ENCODE results near the gene ELMO2. TPM values are rescaled to one million over a fixed set of nuclear protein-coding genes. Genes with fewer than 3 reads are reported as not detected.
A peak's percentile ranks its signal among the peaks of the same experiment; 100 is the strongest.

The ELMO2 gene
- total RNA-seq, 6 experiments from 2014 or later = 14.9 to 22.9 (median 17.4) TPM

GRCh38 chr20:46406986-46407670 lies 713 bp upstream of the ELMO2 start:
- 27% methylated on average over 9 of the region's 26 CpGs for WGBS (ENCODE audit: insufficient coverage, low coverage, low lambda C conversion rate, missing lambda C conversion rate)
- Histone ChIP-seq H3K4me3 (peak overlapping the region; percentile 88 to 98 (median 98)), H3K27ac (peak overlapping the region; percentile 38 to 94 (median 88)), H3K4me1 (peaks cover 0 to 25% (median 9%) of the 10 kb centered on the region in 4 donors), H3K27me3 (no peaks in the 10 kb centered on the region), H3K36me3 (no peaks in the 10 kb centered on the region), H3K9me3 (no peaks in the 10 kb centered on the region)
- intact Hi-C loops (cut with DNase I) = no loop called here
- ATAC-seq = peak; percentile 40 to 60 (median 45)
- peak; percentile 89 to 91 (median 90) for DNase-seq
- TF ChIP-seq CTCF (IDR thresholded peaks at IDR 0.05) (peak in 1 of 4 donors; percentile 4), POLR2A (IDR thresholded peaks at IDR 0.05) (no peak)

GRCh38 chr20:46402331-46402811 lies 4.0 kb downstream of the ELMO2 start:
- intact Hi-C loops (cut with DNase I) = no loop called here
- no peak overlapping the region for H3K4me3 ChIP-seq
- H3K4me1 ChIP-seq = peaks cover 0 to 50% (median 28%) of the 10 kb centered on the region in 4 donors

GRCh38 chr20:46401478-46401860 lies 4.9 kb downstream of the ELMO2 start:
- WGBS (ENCODE audit: insufficient coverage, low coverage, low lambda C conversion rate, missing lambda C conversion rate) = 58% methylated on average over 2 of the region's 2 CpGs
- Histone ChIP-seq H3K4me1 (peaks cover 0 to 46% (median 28%) of the 10 kb centered on the region in 4 donors), H3K4me3 (no peak overlapping the region), H3K27ac (peak overlapping the region; percentile 51 to 63 (median 63)), H3K36me3 (no peaks in the 10 kb centered on the region), H3K27me3 (no peaks in the 10 kb centered on the region), H3K9me3 (no peaks in the 10 kb centered on the region)
- intact Hi-C loops (cut with DNase I) = no loop called here
- ATAC-seq (no peak), DNase-seq (no peak)
- TF ChIP-seq CTCF (IDR thresholded peaks at IDR 0.05) (no peak), POLR2A (IDR thresholded peaks at IDR 0.05) (no peak)

More at GRCh38 chr20:46402331-46402811, 4.0 kb downstream of the ELMO2 start:
- TF ChIP-seq CTCF (IDR thresholded peaks at IDR 0.05) = no peak
- TF ChIP-seq POLR2A (IDR thresholded peaks at IDR 0.05) = no peak
- ATAC-seq = no peak
- Histone ChIP-seq H3K9me3 (no peaks in the 10 kb centered on the region), H3K36me3 (no peaks in the 10 kb centered on the region), H3K27ac (peak overlapping the region; percentile 11 to 63 (median 63)), H3K27me3 (no peaks in the 10 kb centered on the region)
- no peak for DNase-seq
- 18% methylated on average over 2 of the region's 2 CpGs for WGBS (ENCODE audit: insufficient coverage, low coverage, low lambda C conversion rate, missing lambda C conversion rate)

GRCh38 chr20:46400828-46401477 lies 5.5 kb downstream of the ELMO2 start:
- Histone ChIP-seq H3K27me3 (no peaks in the 10 kb centered on the region), H3K36me3 (no peaks in the 10 kb centered on the region), H3K4me1 (peaks cover 0 to 46% (median 28%) of the 10 kb centered on the region in 4 donors), H3K4me3 (no peak overlapping the region), H3K9me3 (no peaks in the 10 kb centered on the region), H3K27ac (peak overlapping the region; percentile 51 to 63 (median 63))
- ATAC-seq (peak in 2 of 4 donors; percentile 2 to 15), DNase-seq (no peak)
- WGBS (ENCODE audit: insufficient coverage, low coverage, low lambda C conversion rate, missing lambda C conversion rate) = 56% methylated on average over 6 of the region's 6 CpGs
- intact Hi-C loops (cut with DNase I) = no loop called here
- TF ChIP-seq CTCF (IDR thresholded peaks at IDR 0.05) (no peak), POLR2A (IDR thresholded peaks at IDR 0.05) (no peak)
